ENCODE measurements around the gene FBXO38.

DNA sequence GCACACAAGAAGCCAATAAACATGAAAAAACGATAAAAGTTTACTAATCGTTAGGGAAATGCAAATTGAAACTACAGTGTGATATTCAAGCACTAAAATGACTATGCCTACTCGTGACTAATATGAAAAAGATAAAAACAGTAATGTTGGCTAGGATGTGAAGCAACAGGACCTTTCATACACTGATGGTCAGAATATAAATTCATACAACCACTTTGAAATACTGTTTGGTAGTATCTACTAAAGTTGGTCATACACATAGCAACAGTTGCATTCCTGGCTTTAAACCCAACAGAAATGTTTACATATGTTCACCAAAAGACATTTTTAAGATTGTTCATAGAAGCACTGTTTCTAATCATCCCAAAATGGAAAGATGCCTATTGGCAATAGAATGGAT, 24.3 kb downstream of the FBXO38 start:
- TF ChIP-seq ZFX (IDR thresholded peaks at IDR 0.05): no peak
- TF ChIP-seq, protein P1, sequence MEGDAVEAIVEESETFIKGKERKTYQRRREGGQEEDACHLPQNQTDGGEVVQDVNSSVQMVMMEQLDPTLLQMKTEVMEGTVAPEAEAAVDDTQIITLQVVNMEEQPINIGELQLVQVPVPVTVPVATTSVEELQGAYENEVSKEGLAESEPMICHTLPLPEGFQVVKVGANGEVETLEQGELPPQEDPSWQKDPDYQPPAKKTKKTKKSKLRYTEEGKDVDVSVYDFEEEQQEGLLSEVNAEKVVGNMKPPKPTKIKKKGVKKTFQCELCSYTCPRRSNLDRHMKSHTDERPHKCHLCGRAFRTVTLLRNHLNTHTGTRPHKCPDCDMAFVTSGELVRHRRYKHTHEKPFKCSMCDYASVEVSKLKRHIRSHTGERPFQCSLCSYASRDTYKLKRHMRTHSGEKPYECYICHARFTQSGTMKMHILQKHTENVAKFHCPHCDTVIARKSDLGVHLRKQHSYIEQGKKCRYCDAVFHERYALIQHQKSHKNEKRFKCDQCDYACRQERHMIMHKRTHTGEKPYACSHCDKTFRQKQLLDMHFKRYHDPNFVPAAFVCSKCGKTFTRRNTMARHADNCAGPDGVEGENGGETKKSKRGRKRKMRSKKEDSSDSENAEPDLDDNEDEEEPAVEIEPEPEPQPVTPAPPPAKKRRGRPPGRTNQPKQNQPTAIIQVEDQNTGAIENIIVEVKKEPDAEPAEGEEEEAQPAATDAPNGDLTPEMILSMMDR (conservative IDR thresholded peaks at IDR 0.05): no peak
